B cell (primary cell): ENCODE measurements around the gene KLK13. TPM values are rescaled to one million over a fixed set of nuclear protein-coding genes. Genes with fewer than 3 reads are reported as not detected.

Source experiments
- ATAC-seq: fragments of 200-7000 bp; cut with Tn5 transposase; one replicate; pipeline ENCODE4 v1.10.0; 2021; ENCODE audit warnings: low read depth, mild to moderate bottlenecking, moderate number of reproducible peaks, moderate library complexity
- CTCF ChIA-PET: fragments of 350-600 bp; sonication (Branson Sonifier 250); formaldehyde crosslinking; loops from one replicate; lab custom pipeline; 2021; ENCODE audit warnings: antibody characterized with exemption, inconsistent platforms; lab: Charles Lee
- POLR2A ChIA-PET: fragments of 350-600 bp; sonication (Branson Sonifier 250); formaldehyde crosslinking; loops from one replicate; lab custom pipeline; 2021; ENCODE audit warnings: antibody characterized with exemption; lab: Charles Lee
- DNase-seq: peaks from one replicate; pipeline ENCODE4 v3.0.0; 2013
- H2AFZ ChIP-seq: 2 replicates; pipeline ENCODE4 v1.6.1; 2012; ENCODE audit warnings: mild to moderate bottlenecking, low read depth, low read length; ENCODE audit not compliant: insufficient read depth, poor library complexity, severe bottlenecking
- H3K27ac ChIP-seq, 2 donors: 1 replicate in 1 of 2; 2 replicates in 1 of 2; pipeline ENCODE4 v1.5.1; 2012 to 2013; ENCODE audit warnings: low read length in 2 of 2, mild to moderate bottlenecking in 2 of 2, moderate library complexity in 1 of 2
- H3K27me3 ChIP-seq, 4 experiments: fragments of 200-600 bp in 1 of 4; sonication (generic) in 1 of 4; replicated peaks in 1 of 4; 1 replicate in 2 of 4; 2 replicates in 2 of 4; pipeline versions ENCODE4 v1.6.1 to v1.7.0; 2013 to 2016; ENCODE audit warnings: low read length in 3 of 4, mild to moderate bottlenecking in 2 of 4, mixed read lengths in 1 of 4, moderate library complexity in 1 of 4; ENCODE audit not compliant: insufficient read depth in 4 of 4, control insufficient read depth in 3 of 4; ENCODE audit errors: control extremely low read depth in 1 of 4
- H3K36me3 ChIP-seq, 2 experiments: replicated peaks in 1 of 2; 1 replicate in 1 of 2; 2 replicates in 1 of 2; pipeline versions ENCODE4 v1.6.1 to v1.7.1; 2013; ENCODE audit warnings: low read length in 1 of 2; ENCODE audit not compliant: insufficient read depth in 2 of 2, control insufficient read depth in 1 of 2; ENCODE audit errors: control extremely low read depth in 1 of 2, extremely low read depth in 1 of 2
- H3K4me1 ChIP-seq, 2 donors: fragments of 200-600 bp in 1 of 2; sonication (generic) in 1 of 2; 1 replicate in 1 of 2; 2 replicates in 1 of 2; pipeline versions ENCODE4 v1.5.1 to v1.6.1; 2013 to 2017; ENCODE audit warnings: low read length in 2 of 2; ENCODE audit not compliant: control insufficient read depth in 2 of 2, insufficient read depth in 2 of 2
- H3K4me2 ChIP-seq: replicated peaks from 2 replicates; pipeline ENCODE3; 2012; ENCODE audit warnings: mild to moderate bottlenecking, low read depth, low read length; ENCODE audit not compliant: poor library complexity, severe bottlenecking
- H3K4me3 ChIP-seq, 5 experiments: fragments of 200-600 bp in 1 of 5; sonication (generic) in 1 of 5; 1 replicate in 3 of 5; 2 replicates in 2 of 5; pipeline versions ENCODE4 v1.5.1 to v1.7.0; 2011 to 2016; ENCODE audit warnings: low read length in 4 of 5, mild to moderate bottlenecking in 4 of 5, low read depth in 2 of 5, control low read depth in 1 of 5, moderate library complexity in 1 of 5; ENCODE audit not compliant: insufficient read depth in 1 of 5; ENCODE audit errors: control extremely low read depth in 1 of 5, extremely low read depth in 1 of 5
- H3K79me2 ChIP-seq: fragments of 200-600 bp; sonication (generic); one replicate; pipeline ENCODE4 v1.6.0; 2016; ENCODE audit warnings: low read length; ENCODE audit not compliant: control insufficient read depth, insufficient read depth
- H3K9ac ChIP-seq: fragments of 200-600 bp; sonication (generic); 2 replicates; pipeline ENCODE4 v1.6.1; 2017; ENCODE audit warnings: mild to moderate bottlenecking, low read length, moderate library complexity
- H3K9me3 ChIP-seq, 3 donors: one replicate each; pipeline versions ENCODE4 v1.6.1 to v1.7.1; 2013; ENCODE audit warnings: low read length in 2 of 3; ENCODE audit not compliant: control insufficient read depth in 2 of 3, insufficient read depth in 1 of 3; ENCODE audit errors: control extremely low read depth in 1 of 3
- H4K20me1 ChIP-seq: 2 replicates; pipeline ENCODE4 v1.6.0; 2012; ENCODE audit warnings: mild to moderate bottlenecking, low read length; ENCODE audit not compliant: insufficient read depth, control insufficient read depth, poor library complexity, severe bottlenecking
- H3K27ac Mint-ChIP-seq: one replicate; pipeline ENCODE4 v1.8.0; 2021; ENCODE audit warnings: mixed read lengths
- H3K27me3 Mint-ChIP-seq: one replicate; pipeline ENCODE4 v1.8.0; 2021; ENCODE audit warnings: mixed read lengths
- H3K4me1 Mint-ChIP-seq: one replicate; pipeline ENCODE4 v1.8.0; 2021; ENCODE audit warnings: mixed read lengths
- H3K4me3 Mint-ChIP-seq: one replicate; pipeline ENCODE4 v1.8.0; 2021; ENCODE audit warnings: mixed read lengths
- H3K9me3 Mint-ChIP-seq: one replicate; pipeline ENCODE4 v1.8.0; 2022; ENCODE audit warnings: mixed read lengths; ENCODE audit not compliant: insufficient read depth
- EZH2 ChIP-seq: IDR thresholded peaks from 2 replicates; pipeline ENCODE4 v1.6.1; 2012; ENCODE audit warnings: borderline replicate concordance, low read depth, mild to moderate bottlenecking, moderate library complexity, low read length; ENCODE audit not compliant: insufficient read depth, poor library complexity, severe bottlenecking
- WGBS: methylation state at CpG from one replicate; pipeline ENCODE4 v1.1.5; 2013; ENCODE audit warnings: missing lambda C conversion rate; ENCODE audit not compliant: insufficient coverage; 5-methylcytosine and 5-hydroxymethylcytosine counted together
- intact Hi-C: fragments of 100-400 bp; cut with micrococcal nuclease; formaldehyde crosslinking; loops from one replicate; pipeline ENCODE4 v1.10.0; 2022
- polyA plus RNA-seq: library from polyadenylated mRNA; depleted of rRNA; stranded (reverse); fragments of >200 nt; gene quantifications from 2 replicates; pipeline ENCODE4 v1.2.3, GENCODE V29; 2012
- total RNA-seq, 2 donors: library from RNA; stranded (reverse); fragments of 120-200 nt in 1 of 2; gene quantifications; 1 replicate in 1 of 2; 2 replicates in 1 of 2; pipeline versions ENCODE4 v1.2.3 to v1.2.4, GENCODE V29; 2013 to 2022
- TF ChIP-seq, protein P1 (sequence below): fragments of 200-600 bp; IDR thresholded peaks from one replicate; pipeline ENCODE4 v1.8.0; 2022; ENCODE audit warnings: antibody characterized with exemption, mild to moderate bottlenecking

The KLK13 gene
- total and polyA plus RNA-seq, 2 donors (not counting 1 experiment from before 2014, with no cell fraction given): not detected

- ChIA-PET CTCF (no interaction called here), POLR2A (no interaction called here)
- no peak overlapping the region for H3K9ac ChIP-seq
- H3K36me3 ChIP-seq: no peaks in the 10 kb centered on the region
- TF ChIP-seq, protein P1, sequence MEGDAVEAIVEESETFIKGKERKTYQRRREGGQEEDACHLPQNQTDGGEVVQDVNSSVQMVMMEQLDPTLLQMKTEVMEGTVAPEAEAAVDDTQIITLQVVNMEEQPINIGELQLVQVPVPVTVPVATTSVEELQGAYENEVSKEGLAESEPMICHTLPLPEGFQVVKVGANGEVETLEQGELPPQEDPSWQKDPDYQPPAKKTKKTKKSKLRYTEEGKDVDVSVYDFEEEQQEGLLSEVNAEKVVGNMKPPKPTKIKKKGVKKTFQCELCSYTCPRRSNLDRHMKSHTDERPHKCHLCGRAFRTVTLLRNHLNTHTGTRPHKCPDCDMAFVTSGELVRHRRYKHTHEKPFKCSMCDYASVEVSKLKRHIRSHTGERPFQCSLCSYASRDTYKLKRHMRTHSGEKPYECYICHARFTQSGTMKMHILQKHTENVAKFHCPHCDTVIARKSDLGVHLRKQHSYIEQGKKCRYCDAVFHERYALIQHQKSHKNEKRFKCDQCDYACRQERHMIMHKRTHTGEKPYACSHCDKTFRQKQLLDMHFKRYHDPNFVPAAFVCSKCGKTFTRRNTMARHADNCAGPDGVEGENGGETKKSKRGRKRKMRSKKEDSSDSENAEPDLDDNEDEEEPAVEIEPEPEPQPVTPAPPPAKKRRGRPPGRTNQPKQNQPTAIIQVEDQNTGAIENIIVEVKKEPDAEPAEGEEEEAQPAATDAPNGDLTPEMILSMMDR: no peak
- no peak for TF ChIP-seq EZH2
- no peaks in the 10 kb centered on the region for H3K27me3 ChIP-seq
- H3K27ac ChIP-seq: no peak overlapping the region
- H3K4me3 Mint-ChIP-seq: no peak overlapping the region
- no peaks in the 10 kb centered on the region for H3K4me1 ChIP-seq
- H3K27me3 Mint-ChIP-seq: peaks cover 22% of the 10 kb centered on the region
- no peaks in the 10 kb centered on the region for H3K79me2 ChIP-seq
- H3K27ac Mint-ChIP-seq: no peak overlapping the region
- DNase-seq: no peak
- H4K20me1 ChIP-seq: no peaks in the 10 kb centered on the region
- WGBS: 94% methylated on average over 6 of the region's 6 CpGs
- H3K4me2 ChIP-seq: no peak overlapping the region
- intact Hi-C loops: no loop called here
- peaks cover 5% of the 10 kb centered on the region for H3K9me3 Mint-ChIP-seq
- H2AFZ ChIP-seq: no peak overlapping the region
- no peaks in the 10 kb centered on the region for H3K4me1 Mint-ChIP-seq
- H3K4me3 ChIP-seq: no peak overlapping the region
- no peak for ATAC-seq
- peaks cover 0 to 3% (median 0%) of the 10 kb centered on the region in 3 donors for H3K9me3 ChIP-seq
These were observed 13.8 kb upstream of the KLK13 start for GRCh38 chr19:51078731-51079130.

GRCh38 chr19:51078104-51078503, 13.2 kb upstream of the KLK13 start:
- DNase-seq (no peak), ATAC-seq (no peak)
- ChIA-PET CTCF (no interaction called here), POLR2A (no interaction called here)
- no peaks in the 10 kb centered on the region for H3K4me1 Mint-ChIP-seq
- H3K36me3 ChIP-seq: no peaks in the 10 kb centered on the region
- H3K27me3 ChIP-seq: no peaks in the 10 kb centered on the region
- H3K4me2 ChIP-seq: no peak overlapping the region
- no peak overlapping the region for H3K27ac Mint-ChIP-seq
- TF ChIP-seq, protein P1: no peak
- TF ChIP-seq EZH2: no peak
- H3K4me3 ChIP-seq: no peak overlapping the region
- H3K4me3 Mint-ChIP-seq: no peak overlapping the region
- peaks cover 19% of the 10 kb centered on the region for H3K27me3 Mint-ChIP-seq
- no peak overlapping the region for H2AFZ ChIP-seq
- 69% methylated on average over 6 of the region's 6 CpGs for WGBS
- H3K4me1 ChIP-seq: no peaks in the 10 kb centered on the region
- intact Hi-C loops: no loop called here
- H3K27ac ChIP-seq: no peak overlapping the region
- H3K9me3 Mint-ChIP-seq: peaks cover 5% of the 10 kb centered on the region
- no peaks in the 10 kb centered on the region for H4K20me1 ChIP-seq
- peaks cover 0 to 6% (median 0%) of the 10 kb centered on the region in 3 donors for H3K9me3 ChIP-seq
- H3K79me2 ChIP-seq: no peaks in the 10 kb centered on the region
- no peak overlapping the region for H3K9ac ChIP-seq
